Stomach (tissue), 4 donors: Measurements from ENCODE around the gene BRCA2.

ENCODE experiments used
- EP300 ChIP-seq: sonication (generic); formaldehyde crosslinking; IDR thresholded peaks from one replicate; pipeline ENCODE4 v1.6.1; 2017; ENCODE audit warnings: antibody characterized with exemption
- POLR2A ChIP-seq, 4 donors: fragments of 450-650 bp; IDR thresholded peaks; one replicate each; pipeline ENCODE4 v1.6.1; 2016; ENCODE audit warnings: antibody characterized with exemption in 4 of 4, control low read depth in 2 of 4, mild to moderate bottlenecking in 1 of 4, moderate library complexity in 1 of 4
- POLR2AphosphoS5 ChIP-seq, 3 donors: sonication (generic); formaldehyde crosslinking; IDR thresholded peaks; one replicate each; pipeline ENCODE4 v1.6.1; 2016; ENCODE audit warnings: antibody characterized with exemption in 3 of 3
- TF ChIP-seq, protein P1 (sequence below), 7 experiments: fragments of 450-650 bp in 4 of 7; fragments of 200-600 bp in 3 of 7; sonication (generic) in 3 of 7; IDR thresholded peaks; one replicate each; pipeline ENCODE4 v1.5.1; 2016 to 2019; ENCODE audit warnings: antibody characterized with exemption in 7 of 7, control low read depth in 2 of 7, mild to moderate bottlenecking in 1 of 7

DNA sequence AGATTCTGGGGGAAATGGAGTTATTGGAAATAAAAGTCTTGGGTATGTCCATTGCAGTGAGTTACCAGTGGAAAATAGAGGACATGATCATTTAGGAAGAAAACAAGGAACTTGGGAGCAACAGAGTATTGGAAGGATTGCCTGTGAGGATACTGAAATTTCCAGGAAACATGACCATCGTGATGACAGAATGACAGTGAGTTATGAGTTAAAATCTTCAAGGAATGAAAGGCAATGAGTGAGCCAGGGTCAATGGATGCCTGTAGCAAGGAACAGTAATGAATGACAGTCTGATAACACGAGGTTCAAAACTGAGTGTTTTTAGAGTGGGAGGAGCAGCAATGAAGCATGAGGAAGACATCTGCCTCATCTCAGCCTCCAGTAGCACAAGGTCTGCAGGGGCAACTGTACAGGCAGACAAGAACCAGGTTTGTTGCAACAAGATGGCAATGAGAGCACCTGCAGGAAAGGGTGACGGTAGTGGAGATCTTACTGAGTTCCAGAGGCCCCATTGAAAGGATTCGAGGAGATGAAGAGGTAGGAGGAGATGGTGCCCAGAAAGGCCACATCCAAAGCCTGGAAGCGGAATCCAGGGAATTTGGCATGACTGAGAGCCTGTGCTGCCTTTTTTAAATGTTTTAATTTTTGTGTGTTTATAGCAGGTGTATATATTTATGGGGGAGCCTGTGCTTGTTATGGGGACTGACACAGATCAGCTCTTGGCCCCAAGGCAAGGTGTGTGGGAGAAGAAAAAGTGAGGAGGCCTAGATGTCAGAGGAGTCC is 68.7 kb downstream of the BRCA2 start:
- TF ChIP-seq, protein P1, sequence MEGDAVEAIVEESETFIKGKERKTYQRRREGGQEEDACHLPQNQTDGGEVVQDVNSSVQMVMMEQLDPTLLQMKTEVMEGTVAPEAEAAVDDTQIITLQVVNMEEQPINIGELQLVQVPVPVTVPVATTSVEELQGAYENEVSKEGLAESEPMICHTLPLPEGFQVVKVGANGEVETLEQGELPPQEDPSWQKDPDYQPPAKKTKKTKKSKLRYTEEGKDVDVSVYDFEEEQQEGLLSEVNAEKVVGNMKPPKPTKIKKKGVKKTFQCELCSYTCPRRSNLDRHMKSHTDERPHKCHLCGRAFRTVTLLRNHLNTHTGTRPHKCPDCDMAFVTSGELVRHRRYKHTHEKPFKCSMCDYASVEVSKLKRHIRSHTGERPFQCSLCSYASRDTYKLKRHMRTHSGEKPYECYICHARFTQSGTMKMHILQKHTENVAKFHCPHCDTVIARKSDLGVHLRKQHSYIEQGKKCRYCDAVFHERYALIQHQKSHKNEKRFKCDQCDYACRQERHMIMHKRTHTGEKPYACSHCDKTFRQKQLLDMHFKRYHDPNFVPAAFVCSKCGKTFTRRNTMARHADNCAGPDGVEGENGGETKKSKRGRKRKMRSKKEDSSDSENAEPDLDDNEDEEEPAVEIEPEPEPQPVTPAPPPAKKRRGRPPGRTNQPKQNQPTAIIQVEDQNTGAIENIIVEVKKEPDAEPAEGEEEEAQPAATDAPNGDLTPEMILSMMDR (IDR thresholded peaks at IDR 0.05): no peak
- TF ChIP-seq EP300 (no peak), POLR2A (IDR thresholded peaks at IDR 0.05) (no peak), POLR2AphosphoS5 (IDR thresholded peaks at IDR 0.05) (no peak)
